A549 treated with CpdA at 1 μM for 4 hours (cell line): ENCODE measurements around the gene FAM98C. TPM values are rescaled to one million over a fixed set of nuclear protein-coding genes. Genes with fewer than 3 reads are reported as not detected.

Source experiments
- total RNA-seq: library from RNA; stranded (reverse); fragments of 200-300 nt; extraction: Qiagen RNA extraction; gene quantifications from 5 replicates; pipeline ENCODE4 v1.2.3, GENCODE V29; 2022; ENCODE audit warnings: low read depth

Gene FAM98C
- 17.5 to 30.4 TPM (median 26.5 TPM) in 5 replicates for total RNA-seq

GRCh38 chr19:38402967-38403674, at the start of gene FAM98C:
Gene FAM98C, plus strand, starts transcription at chr19:38403093. Its CDS starts 61 bp downstream, at chr19:38403154.

GRCh38 chr19:38374332-38375097, 28.4 kb upstream of the FAM98C start, which contains the start of gene PSMD8:
Gene PSMD8, plus strand, starts transcription at chr19:38374571. Its CDS starts 31 bp downstream, at chr19:38374602.

GRCh38 chr19:38387550-38388348, 15.1 kb upstream of the FAM98C start, which contains the start of gene GGN:
Gene GGN, minus strand, starts transcription at chr19:38388034. Its CDS starts 773 bp downstream, at chr19:38387261.

GRCh38 chr19:38388349-38389100, 14.4 kb upstream of the FAM98C start, which contains the start of gene SPRED3:
Gene SPRED3, plus strand, starts transcription at chr19:38388697. Its CDS starts 1,606 bp downstream, at chr19:38390303.

GRCh38 chr19:38425810-38426466, 23.0 kb downstream of the FAM98C start, which contains the start of gene RASGRP4:
Gene RASGRP4, minus strand, starts transcription at chr19:38426219. Its CDS starts 128 bp downstream, at chr19:38426091.

GRCh38 chr19:38433268-38433733, 30.4 kb downstream of the FAM98C start, which contains the start of gene RYR1:
Gene RYR1, plus strand, starts transcription at chr19:38433691. Its CDS starts 139 bp downstream, at chr19:38433830.

Other genes with a start within 250 kb of the FAM98C start
- 2.9 to 4.9 TPM (median 4.2 TPM) in 5 replicates for gene DPF1, start 178.9 kb upstream of the FAM98C start, total RNA-seq
- 107 to 148 TPM (median 129 TPM) in 5 replicates for gene PPP1R14A, start 146.7 kb upstream of the FAM98C start, total RNA-seq
- 286 to 379 TPM (median 364 TPM) in 5 replicates for gene SPINT2, start 138.5 kb upstream of the FAM98C start, total RNA-seq
- gene C19orf33, start 98.8 kb upstream of the FAM98C start, total RNA-seq: 672 to 771 TPM (median 732 TPM) in 5 replicates
- gene YIF1B, start 87.1 kb upstream of the FAM98C start, total RNA-seq: 96.5 to 139 TPM (median 125 TPM) in 5 replicates
- 4.8 to 7.6 TPM (median 5.8 TPM) in 5 replicates for gene KCNK6, start 83.2 kb upstream of the FAM98C start, total RNA-seq
- gene CATSPERG, start 67.3 kb upstream of the FAM98C start, total RNA-seq: 0.31 to 2.2 TPM (median 1.4 TPM) in 5 replicates
- 445 to 514 TPM (median 485 TPM) in 5 replicates for gene PSMD8, start 28.5 kb upstream of the FAM98C start, total RNA-seq
- 0.12 to 0.36 TPM (median 0.24 TPM) in 5 replicates for gene GGN, start 15.1 kb upstream of the FAM98C start, total RNA-seq
- gene SPRED3, start 14.4 kb upstream of the FAM98C start, total RNA-seq: 1.6 to 3.4 TPM (median 2.7 TPM) in 5 replicates
- 0.06 to 0.20 TPM (median 0.07 TPM) in 3 of 5 replicates, not detected in the others for gene RASGRP4, start 23.1 kb downstream of the FAM98C start, total RNA-seq
- 4.3 to 5.0 TPM (median 5.0 TPM) in 5 replicates for gene RYR1, start 30.6 kb downstream of the FAM98C start, total RNA-seq
- gene MAP4K1, start 214.9 kb downstream of the FAM98C start, total RNA-seq: 0.30 to 1.5 TPM (median 1.1 TPM) in 5 replicates
- gene EIF3K, start 216.1 kb downstream of the FAM98C start, total RNA-seq: 669 to 911 TPM (median 738 TPM) in 5 replicates
- gene ACTN4, start 244.6 kb downstream of the FAM98C start, total RNA-seq: 901 to 1,299 TPM (median 1,198 TPM) in 5 replicates